ENCODE results near the gene PON3.

PON3 gene

DNA sequence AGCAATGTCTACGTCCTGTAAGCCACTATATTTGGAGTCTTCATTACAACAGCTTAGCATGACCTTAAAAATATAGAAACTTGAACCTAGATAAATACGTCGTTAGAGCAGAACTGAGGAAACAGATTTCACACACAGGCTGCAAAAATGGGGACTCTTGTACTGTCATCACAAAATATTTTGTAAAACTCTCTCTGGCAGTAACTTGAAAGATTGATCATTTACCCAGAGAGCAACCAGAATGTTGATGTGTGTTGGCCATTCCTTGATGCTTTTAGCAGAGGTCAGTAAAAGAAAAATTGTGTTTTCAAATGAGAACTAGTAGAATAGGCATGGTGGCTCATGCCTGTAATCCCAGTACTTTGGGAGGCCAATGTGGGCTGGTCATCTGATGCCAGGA lies 57.3 kb downstream of the PON3 start:
- DNase-seq (ENCODE audit: low spot score): no peak

DNA sequence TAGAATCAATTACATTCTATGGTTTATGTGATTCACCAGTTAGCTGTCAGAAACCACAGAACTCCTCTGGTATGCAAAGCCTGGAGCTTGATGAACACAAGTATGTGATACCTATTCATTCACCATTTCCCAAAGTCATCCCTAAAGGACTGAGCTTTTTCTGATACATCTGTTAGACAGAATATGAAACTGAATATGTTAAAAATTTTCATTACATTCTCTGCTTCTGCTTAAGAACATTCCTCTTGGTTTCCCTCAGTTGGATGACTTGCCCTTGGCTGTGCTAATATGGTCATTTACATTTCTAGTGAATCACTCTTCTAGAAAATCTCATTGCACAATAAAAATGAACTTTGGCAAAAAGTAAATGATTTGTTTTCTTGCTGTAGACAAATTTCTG lies 61.1 kb downstream of the PON3 start:
- DNase-seq (ENCODE audit: low spot score): peak; percentile 12

DNA sequence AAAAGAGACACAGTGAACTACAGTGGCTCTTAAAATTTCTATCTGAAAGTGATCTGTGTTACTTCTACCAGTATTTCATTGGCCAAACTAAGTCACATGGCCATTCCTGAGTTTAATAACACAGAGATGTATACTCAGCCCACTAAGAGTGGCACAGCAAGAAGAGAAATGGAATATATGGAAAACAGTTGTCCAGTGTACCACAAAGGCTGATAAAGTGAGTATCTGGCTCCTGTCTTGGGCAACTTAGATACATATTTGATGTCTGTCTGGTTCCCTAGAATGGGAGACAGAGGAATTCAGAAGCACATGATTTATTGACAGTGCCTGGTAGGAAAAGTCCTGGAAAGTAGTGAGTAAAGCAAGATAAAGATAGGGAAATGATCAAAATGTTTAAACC lies 61.7 kb downstream of the PON3 start:
- DNase-seq (ENCODE audit: low spot score): no peak

DNA sequence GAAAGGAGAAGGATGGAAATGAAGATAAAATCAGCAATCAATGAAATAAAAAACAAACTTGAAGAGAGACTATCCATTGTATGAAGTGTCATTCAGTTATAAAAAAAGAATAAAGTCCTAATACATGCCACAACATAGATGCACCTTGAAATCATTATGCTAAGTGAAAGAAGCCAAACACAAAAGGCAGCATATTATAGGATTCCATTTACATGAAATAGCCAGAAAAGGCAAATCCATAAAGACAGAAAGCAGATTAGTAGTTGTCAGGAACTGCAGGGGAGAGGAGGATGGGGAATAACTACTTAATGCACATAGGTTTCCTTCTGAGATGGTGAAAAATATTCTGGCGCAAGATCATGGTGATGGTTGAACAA lies 65.2 kb downstream of the PON3 start:
- DNase-seq (ENCODE audit: low spot score): no peak

DNA sequence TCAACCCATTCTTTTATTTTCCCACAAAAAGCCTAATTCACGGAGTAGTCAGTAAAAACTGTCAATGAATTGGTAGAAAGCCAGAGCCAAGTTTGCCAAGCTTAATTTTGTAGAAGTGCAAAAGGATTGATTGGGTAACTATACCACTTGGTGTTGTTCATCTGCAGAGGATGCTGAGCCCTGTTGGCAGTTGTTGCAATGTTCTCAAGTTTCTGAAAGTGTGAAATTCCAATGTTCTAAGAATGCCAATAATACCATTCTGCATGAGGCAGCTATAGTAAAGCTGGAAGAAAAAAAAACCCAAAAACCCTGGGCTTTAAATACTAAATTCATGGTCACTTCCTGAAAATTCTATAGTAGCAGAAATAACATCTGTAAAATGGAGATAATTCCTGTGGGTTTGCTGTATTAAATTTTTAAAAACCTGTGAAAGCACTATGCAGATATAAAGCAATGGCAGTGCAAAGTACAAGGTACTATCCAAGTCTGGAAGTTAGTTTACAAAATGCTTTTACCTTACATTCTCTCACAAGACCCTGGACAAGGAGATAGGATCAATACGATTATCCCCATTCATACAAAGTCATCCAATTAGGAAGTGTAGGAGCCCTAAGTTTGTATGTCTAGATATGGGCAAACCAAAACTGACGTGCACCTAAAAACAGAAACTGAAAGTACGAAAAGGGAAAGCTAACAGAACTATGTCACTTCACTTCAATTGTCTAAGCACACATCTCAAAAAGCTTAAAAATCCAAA lies 65.8 kb downstream of the PON3 start:
- DNase-seq (ENCODE audit: low spot score): no peak

DNA sequence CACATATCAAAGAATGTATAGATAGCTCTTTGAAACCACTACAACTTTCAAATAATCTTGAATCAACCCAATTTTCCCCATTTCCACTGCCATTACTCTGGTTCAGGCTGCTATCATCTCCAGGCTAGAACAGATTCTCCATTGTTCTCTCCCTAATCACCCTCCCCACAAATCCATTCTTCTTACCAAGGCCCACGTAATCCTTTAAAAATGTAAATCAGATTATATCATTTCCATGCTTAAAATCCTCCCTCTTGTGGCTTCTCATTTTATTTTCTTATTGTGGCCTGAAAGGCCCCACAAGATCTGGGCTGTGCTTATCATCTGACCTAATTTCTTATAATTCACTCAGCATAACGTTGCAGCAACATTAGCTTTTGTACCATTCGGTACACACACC lies 68.8 kb downstream of the PON3 start:
- DNase-seq (ENCODE audit: low spot score): no peak

DNA sequence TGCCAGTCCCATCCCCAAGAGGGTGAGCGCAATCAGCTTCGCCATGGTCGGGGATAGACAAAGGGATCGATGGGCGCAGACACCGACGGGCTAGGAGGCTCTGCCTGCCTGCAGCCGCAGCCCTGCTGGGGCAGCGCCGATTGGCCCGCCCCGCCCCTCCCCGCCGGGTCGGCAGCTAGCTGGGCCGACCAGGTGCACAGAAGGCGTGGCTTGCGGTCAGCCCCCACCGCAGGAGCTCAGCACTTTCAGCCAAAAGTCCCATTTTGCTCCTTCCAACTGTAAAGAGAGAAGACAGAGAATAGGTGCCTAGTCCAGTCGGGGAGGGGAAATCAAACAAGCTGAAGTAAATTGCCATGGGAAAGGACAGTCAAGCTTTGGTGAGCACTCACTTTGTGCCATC lies 71.7 kb downstream of the PON3 start, which contains the start of gene PON1:
PON1 (minus strand) TSS at position 102 of the 400 bp plus-strand sequence; CDS start at position 45, 57 bp downstream.
- DNase-seq (ENCODE audit: low spot score): no peak

DNA sequence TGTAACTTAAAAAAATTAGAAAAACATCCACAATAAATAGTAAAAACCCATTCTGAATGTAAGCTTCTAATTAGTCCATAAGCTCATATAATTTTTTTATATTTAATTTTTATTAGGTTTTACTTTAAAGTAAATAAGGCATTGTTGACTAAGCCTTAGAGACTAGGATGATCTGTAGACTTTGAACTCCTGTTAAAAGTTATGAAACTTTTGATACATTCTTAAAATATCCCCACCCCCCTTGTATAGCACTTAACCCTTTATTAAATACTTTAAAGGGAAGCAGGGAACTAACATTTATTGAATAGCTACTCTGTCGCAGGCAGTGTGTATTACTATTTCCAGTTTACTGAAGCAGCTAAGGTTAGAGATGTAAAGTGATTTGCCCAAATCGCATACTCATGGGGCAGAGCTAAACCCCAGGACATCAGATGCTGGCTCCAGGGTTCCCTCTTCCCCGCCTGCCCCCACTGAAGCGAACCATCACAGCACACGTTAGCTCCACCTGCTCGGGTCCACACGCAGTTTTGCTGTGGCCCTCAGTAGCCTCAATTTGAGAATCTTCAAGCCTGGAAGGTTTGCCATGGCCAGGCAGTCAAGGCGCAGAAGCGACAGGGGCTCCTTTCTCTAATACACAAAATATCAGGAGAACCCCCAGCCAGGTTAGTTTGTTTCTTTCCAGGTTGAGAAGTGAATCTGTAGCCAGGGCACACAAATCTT lies 72.6 kb downstream of the PON3 start:
- no peak for DNase-seq (ENCODE audit: low spot score)

DNA sequence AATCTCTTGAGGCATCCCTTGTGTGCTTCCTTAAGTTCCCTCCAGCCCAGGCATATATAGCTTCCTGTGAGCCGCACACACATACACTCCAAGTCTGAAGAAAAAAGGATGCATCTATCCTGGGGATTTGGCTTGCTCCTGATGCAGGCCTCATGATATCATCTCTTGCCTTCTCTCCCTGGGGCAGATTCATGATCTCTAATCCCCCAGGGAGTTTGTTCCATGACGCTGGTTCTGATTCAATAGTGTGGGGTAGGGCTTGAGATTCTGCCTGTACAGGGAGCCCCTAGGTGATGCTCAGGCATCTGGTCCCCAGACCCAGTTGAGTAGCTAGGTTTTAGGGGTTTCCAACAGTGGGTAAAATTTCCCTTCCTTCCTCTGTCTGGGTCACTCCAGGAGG lies 73.3 kb downstream of the PON3 start:
- DNase-seq (ENCODE audit: low spot score): no peak

DNA sequence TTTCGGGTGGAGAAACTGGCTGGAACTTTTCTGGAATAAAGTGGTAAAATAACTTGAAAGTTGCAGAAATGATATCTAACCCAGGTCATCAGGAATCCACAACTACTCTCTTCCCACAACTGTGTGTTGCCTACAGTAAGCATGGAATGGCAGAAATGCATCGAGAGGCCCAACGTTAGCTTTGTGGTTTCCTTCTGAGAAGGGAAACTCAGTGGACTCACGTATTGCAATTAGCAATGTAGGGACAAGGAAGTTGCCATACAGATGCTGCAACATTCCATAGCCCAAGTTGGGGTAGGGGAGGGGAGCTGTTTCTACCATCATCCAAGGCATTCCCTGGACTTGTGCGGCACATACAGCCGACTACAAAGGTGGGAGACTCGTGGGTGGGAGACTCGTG lies 73.8 kb downstream of the PON3 start:
- DNase-seq (ENCODE audit: low spot score): no peak

DNA sequence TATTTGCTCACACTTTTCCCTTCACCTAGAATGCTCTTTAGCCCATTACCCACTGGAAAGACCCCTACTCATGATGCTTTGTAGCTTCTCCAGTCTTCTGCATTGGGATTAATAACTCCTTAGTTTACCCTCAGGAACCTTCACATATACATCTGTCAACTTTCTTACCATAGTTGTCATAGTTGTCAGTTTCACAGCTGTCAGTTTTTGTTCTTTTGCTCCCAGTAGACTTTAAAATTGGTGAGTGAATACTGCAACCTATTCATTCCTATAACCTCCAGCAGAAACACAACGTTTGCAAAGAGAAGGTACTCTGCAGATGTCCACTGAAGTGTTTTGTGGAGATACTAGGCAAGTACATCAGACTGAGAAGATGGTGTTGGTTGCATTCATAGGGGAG lies 74.5 kb downstream of the PON3 start:
- DNase-seq (ENCODE audit: low spot score): no peak

DNA sequence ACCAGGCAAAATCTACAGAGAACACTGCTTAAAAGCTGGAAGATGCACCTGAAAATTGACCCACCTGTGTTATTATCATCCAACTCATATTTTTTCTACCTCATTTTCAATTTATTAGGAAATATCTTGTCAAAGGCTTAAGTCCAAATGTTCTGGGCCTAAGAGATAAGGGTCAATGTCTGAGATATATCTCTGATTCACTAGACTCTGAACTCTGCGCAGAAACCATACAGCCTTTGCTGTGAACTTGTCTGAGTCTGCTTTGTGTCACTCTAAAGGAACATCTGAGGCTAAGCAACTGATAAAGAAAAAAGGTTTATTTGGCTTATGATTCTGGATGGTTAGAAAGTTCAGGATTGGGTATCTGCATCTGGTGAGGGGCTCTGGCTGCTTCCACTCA lies 75.5 kb downstream of the PON3 start:
- no peak for DNase-seq (ENCODE audit: low spot score)

DNA sequence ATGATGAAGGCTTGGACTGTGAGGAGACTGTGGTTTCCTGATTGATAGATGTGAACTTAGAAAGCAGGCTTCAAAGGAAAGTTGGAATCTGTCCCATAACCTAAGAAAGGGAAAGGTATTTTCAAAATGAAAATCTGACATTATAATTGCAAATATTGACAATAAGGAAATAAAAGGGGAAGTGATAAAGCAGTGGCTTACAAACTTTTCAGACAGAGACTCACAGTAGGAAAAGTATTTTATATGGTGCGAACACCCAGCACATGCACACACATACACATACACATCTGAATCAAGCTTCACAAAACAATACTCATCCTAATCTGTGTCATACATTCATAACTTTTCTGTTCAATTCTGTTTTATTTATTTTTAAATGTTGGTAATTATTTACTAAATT lies 76.6 kb downstream of the PON3 start:
- DNase-seq (ENCODE audit: low spot score): no peak

DNA sequence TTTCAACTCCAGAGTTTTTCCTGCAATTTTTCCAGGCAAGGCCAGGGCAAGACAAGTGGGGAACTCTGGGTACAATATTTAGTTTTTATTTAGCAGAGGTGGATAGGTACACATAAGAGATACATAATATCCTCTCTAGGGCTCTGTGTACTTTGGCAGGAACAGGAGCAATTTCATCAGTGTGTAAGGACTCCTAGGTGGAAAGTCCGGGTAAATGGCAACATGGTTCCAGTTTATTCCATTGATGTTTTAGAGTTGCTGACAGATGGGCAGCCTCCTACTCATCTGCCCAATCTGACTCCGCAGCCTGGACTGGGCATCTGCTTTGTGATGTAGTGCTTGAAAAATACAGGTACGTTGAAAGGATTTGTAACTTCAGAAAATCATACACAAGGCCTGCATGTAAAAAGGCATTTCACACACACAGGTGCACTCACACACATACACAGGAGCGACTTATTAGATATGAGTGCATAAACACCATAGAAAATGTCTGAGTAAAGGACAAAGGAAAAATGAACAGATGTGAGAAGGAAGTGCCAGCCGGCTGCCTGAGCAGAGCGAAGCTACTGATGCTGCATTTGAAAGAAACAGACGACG lies 77.6 kb downstream of the PON3 start:
- DNase-seq (ENCODE audit: low spot score): no peak

DNA sequence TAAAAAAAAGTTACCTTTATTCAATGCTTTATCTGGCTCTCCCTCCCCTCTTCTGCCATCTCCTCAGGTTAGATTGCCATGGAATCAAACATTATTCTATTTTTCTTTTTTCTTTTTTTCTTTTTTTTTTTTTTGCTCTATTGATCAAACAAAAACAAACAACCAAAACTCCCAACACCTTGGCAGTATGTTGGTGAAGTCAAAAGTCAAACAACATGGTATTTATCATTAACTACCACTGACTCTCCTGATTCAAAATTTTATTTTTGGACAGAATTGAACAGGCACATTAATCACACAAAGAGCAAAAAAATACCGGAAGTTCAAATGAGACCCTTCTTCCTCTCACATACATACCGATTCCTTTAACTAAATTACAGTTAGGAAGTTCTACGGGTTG lies 78.2 kb downstream of the PON3 start:
- DNase-seq (ENCODE audit: low spot score): no peak

DNA sequence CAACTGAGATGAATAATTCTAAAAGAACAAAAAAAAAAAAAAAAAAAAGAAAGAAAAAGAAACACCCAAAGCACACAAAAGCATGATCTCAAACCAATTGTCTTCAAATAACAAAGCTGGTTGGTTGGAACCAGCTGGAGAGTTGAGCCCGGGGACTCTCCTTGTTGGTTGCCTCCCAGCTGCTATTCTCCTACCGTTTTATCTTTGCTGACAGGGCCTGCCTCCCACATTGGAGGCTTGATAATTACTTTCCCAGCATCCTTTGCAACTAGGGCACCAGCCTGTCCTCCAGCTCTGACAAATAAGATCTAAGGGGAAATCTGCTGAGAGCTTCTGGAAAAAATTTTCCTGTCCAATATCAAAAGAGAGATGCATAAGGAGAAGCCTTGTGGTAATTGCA lies 78.6 kb downstream of the PON3 start:
- no peak for DNase-seq (ENCODE audit: low spot score)

DNA sequence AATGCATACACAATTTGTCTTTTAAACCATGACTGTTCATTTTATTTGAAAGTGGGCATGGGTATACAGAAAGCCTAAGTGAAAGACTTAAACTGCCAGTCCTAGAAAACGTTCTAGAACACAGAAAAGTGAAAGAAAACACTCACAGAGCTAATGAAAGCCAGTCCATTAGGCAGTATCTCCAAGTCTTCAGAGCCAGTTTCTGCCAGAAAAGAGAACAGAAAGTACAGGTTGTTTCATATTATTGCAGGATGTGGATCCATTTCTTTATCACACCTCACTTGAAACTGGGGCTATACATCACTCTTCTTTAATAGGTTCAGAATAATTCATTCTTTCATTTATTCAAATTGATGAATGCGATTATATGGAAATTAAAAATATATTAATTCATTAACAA lies 79.6 kb downstream of the PON3 start:
- DNase-seq (ENCODE audit: low spot score): no peak

DNA sequence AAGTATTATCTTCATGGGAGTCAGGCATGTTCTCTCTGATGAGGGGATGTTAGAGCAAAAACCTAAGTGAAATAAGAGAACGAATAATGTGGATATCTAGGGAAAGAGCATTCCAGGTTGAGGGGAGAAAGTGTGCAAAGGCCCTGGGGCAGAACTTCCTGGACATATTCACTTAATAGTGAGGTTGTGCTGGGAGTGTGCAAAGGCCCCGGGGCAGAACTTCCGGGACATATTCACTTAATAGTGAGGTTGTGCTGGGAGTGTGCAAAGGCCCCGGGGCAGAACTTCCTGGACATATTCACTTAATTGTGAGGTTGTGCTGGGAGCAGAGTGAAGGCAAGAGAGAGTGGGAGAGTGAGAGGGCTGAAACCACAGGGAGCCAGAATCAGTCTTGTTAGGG lies 83.6 kb downstream of the PON3 start:
- no peak for DNase-seq (ENCODE audit: low spot score)

DNA sequence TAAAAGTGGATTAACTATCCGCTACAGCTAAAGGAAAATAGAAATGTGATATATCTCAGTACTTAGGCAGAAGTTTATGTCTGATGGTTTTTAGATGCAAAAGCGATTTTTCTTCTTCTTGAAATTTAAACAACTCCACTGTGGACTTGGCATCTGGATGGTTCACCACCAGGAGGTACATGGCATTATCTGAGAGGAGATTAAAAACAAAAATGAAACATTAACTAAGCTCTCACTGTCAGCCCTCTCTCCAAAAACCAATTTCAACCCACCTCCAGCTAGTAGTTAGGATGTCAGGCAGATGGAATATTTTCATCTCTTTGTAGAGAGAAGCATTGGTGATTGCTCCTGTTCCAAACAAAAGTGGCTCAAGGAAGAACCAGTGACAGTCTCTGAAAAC lies 84.8 kb downstream of the PON3 start:
- DNase-seq (ENCODE audit: low spot score): no peak

DNA sequence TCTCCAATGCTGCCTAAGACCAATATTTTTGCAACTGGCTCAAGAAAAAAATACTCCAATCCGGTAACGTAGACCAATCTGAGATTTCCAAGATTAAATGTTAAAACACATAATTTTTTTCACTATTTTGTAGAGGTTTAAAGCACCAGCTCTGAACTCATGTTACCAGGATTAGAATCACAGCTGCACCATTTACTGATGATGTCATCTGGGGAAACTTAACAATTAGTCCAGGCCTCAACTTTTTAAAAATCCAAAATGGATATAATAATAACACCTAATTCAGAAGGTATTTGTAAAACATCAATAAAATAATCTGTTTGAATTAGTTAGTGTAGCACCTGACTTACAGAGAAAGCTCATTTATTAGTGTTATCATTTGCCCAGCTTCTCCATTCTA lies 86.2 kb downstream of the PON3 start:
- no peak for DNase-seq (ENCODE audit: low spot score)

Data from AG08396 (cell line).